Measurements from ENCODE around the gene SLC17A7. TPM values are rescaled to one million over a fixed set of nuclear protein-coding genes. Genes with fewer than 3 reads are reported as not detected.
A peak's percentile ranks its signal among the peaks of the same experiment; 100 is the strongest.

Gene SLC17A7
- total RNA-seq, 1 experiment from 2014 or later = 1.8 TPM

DNA sequence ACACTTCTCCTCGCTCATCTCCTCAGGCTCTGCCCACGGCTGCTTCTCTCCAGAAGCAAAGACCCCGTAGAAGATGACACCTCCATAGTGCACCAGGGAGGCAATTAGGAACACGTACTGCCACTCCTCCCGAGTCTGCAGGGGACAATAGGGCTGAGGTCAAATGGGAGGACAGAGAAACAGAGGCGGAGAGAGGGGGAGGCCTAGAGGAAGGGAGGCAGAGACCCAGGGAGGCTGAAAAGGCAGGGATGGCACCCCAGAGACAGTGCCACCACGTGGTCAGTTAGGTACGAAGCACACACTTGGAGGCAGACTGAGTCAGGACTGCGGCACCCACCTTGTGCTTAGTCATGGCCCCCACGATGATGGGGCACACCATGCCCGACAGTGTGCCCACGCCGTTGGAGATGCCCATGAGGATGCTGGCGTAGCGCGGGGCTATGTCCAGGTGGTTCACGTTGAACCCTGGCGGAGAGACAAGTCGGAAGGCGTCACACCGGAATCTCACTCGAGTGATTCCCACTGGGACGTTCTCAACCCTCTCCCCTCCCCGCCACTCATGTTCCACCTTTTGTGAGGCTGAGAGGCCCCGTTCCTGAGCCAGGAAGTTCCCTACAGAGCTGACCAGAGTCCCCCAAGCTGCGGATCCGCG is 10.5 kb downstream of the SLC17A7 start:
- DNase-seq (ENCODE audit: low read depth, low spot score) (no peak), ATAC-seq (peak; percentile 31; the same call in 1 of the 2 replicates)
- no peaks in the 10 kb centered on the region for H3K79me2 ChIP-seq (ENCODE audit: insufficient read depth, low read length)
- H3K9me3 ChIP-seq (ENCODE audit: control insufficient read depth in 1 of 2, insufficient read depth in 1 of 2, low read depth in 1 of 2, low read length in 2 of 2) = no peaks in the 10 kb centered on the region
- POLR2A ChIA-PET = no interaction called here
- no peak overlapping the region for H2AFZ ChIP-seq (ENCODE audit: low read depth, low read length, poor library complexity, severe bottlenecking)
- H3K9me2 ChIP-seq (ENCODE audit: insufficient read depth) = no peaks in the 10 kb centered on the region
- H3K4me1 ChIP-seq (ENCODE audit: control insufficient read depth in 1 of 2, insufficient read depth in 2 of 2, low read length in 2 of 2) = peaks cover 8 to 29% of the 10 kb centered on the region in 2 experiments; a peak in 3 of 4 replicates
- no peak overlapping the region for H3K4me3 ChIP-seq (replicated peaks in 1 of 2; ENCODE audit: low read depth in 1 of 2, low read length in 2 of 2)
- CTCF ChIA-PET = no interaction called here
- intact Hi-C loops (cut with micrococcal nuclease) = no loop called here
- no peak overlapping the region for H3K4me2 ChIP-seq (ENCODE audit: low read length)
- no peak overlapping the region for H3K27ac ChIP-seq (ENCODE audit: low read depth, low read length)
- H3K9ac ChIP-seq (ENCODE audit: low read length) = no peak overlapping the region
- no peaks in the 10 kb centered on the region for H4K20me1 ChIP-seq (ENCODE audit: insufficient read depth)
- H3K27me3 ChIP-seq (ENCODE audit: insufficient read depth, low read length) = no peaks in the 10 kb centered on the region
- H3K36me3 ChIP-seq (ENCODE audit: control insufficient read depth in 1 of 2, insufficient read depth in 2 of 2, low read length in 2 of 2) = no peaks in the 10 kb centered on the region
- RAD21 ChIA-PET (ENCODE audit: low non-redundant PET in 1 of 2, low total read pairs in 2 of 2, uncharacterized antibody in 2 of 2, unreplicated experiment in 2 of 2) = no interaction called here
- TF ChIP-seq JUND (IDR thresholded peaks at IDR 0.05) (no peak), TCF7L2 (IDR thresholded peaks at IDR 0.05; ENCODE audit: borderline replicate concordance, extremely low read depth, insufficient read depth, insufficient read length) (no peak), ZFX (IDR thresholded peaks at IDR 0.05) (no peak)
- TF ChIP-seq, protein P1, sequence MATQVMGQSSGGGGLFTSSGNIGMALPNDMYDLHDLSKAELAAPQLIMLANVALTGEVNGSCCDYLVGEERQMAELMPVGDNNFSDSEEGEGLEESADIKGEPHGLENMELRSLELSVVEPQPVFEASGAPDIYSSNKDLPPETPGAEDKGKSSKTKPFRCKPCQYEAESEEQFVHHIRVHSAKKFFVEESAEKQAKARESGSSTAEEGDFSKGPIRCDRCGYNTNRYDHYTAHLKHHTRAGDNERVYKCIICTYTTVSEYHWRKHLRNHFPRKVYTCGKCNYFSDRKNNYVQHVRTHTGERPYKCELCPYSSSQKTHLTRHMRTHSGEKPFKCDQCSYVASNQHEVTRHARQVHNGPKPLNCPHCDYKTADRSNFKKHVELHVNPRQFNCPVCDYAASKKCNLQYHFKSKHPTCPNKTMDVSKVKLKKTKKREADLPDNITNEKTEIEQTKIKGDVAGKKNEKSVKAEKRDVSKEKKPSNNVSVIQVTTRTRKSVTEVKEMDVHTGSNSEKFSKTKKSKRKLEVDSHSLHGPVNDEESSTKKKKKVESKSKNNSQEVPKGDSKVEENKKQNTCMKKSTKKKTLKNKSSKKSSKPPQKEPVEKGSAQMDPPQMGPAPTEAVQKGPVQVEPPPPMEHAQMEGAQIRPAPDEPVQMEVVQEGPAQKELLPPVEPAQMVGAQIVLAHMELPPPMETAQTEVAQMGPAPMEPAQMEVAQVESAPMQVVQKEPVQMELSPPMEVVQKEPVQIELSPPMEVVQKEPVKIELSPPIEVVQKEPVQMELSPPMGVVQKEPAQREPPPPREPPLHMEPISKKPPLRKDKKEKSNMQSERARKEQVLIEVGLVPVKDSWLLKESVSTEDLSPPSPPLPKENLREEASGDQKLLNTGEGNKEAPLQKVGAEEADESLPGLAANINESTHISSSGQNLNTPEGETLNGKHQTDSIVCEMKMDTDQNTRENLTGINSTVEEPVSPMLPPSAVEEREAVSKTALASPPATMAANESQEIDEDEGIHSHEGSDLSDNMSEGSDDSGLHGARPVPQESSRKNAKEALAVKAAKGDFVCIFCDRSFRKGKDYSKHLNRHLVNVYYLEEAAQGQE (IDR thresholded peaks at IDR 0.05; ENCODE audit: low read depth) = no peak
- TF ChIP-seq, protein P2, sequence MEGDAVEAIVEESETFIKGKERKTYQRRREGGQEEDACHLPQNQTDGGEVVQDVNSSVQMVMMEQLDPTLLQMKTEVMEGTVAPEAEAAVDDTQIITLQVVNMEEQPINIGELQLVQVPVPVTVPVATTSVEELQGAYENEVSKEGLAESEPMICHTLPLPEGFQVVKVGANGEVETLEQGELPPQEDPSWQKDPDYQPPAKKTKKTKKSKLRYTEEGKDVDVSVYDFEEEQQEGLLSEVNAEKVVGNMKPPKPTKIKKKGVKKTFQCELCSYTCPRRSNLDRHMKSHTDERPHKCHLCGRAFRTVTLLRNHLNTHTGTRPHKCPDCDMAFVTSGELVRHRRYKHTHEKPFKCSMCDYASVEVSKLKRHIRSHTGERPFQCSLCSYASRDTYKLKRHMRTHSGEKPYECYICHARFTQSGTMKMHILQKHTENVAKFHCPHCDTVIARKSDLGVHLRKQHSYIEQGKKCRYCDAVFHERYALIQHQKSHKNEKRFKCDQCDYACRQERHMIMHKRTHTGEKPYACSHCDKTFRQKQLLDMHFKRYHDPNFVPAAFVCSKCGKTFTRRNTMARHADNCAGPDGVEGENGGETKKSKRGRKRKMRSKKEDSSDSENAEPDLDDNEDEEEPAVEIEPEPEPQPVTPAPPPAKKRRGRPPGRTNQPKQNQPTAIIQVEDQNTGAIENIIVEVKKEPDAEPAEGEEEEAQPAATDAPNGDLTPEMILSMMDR (IDR thresholded peaks at IDR 0.05 in 2 of 3, conservative IDR thresholded peaks at IDR 0.05 in 1 of 3; ENCODE audit: borderline replicate concordance in 1 of 3, insufficient read depth in 1 of 3, low read depth in 2 of 3, low read length in 2 of 3) = peak in 2 of 3 experiments; percentile 40 to 49; a peak in 3 of 6 replicates
- no TSS peak for BruUV-seq (replicated peaks)
